Kasumi-1 (cell line): ENCODE data around the gene UBE2I.

Experiments used
- DNase-seq, 2 experiments: peaks; one replicate each; lab custom pipeline; 2025; lab: John Stamatoyannopoulos, UW

The UBE2I gene

GRCh38 chr16:1343428-1344242 lies 34.2 kb downstream of the UBE2I start:
- DNase-seq: no peak

GRCh38 chr16:1344499-1344898 lies 35.1 kb downstream of the UBE2I start:
- no peak for DNase-seq

DNA sequence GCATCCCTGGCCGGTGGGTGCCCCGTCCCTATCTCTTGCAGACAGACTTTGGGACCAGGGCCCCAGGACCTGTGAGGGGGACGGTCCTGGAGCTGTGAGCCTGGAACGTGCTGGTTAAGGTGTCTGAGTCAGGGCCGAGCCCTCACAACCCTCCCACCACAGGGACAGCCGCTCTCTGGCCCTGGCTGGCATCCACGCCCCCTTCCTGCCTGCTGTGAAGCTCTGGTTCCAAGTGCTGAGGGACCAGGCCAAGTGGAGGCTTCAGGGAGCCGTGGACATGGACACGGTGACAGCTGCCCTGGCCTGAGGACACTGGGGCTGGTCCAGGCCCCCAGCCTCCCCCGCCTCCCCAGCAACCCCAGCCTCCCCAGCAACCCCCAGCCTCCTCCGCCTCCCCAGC lies 35.7 kb downstream of the UBE2I start:
- no peak for DNase-seq

- DNase-seq: no peak
Measured at GRCh38 chr16:1345651-1346421, 36.4 kb downstream of the UBE2I start.

GRCh38 chr16:1346422-1347285 lies 37.2 kb downstream of the UBE2I start:
- no peak for DNase-seq

DNA sequence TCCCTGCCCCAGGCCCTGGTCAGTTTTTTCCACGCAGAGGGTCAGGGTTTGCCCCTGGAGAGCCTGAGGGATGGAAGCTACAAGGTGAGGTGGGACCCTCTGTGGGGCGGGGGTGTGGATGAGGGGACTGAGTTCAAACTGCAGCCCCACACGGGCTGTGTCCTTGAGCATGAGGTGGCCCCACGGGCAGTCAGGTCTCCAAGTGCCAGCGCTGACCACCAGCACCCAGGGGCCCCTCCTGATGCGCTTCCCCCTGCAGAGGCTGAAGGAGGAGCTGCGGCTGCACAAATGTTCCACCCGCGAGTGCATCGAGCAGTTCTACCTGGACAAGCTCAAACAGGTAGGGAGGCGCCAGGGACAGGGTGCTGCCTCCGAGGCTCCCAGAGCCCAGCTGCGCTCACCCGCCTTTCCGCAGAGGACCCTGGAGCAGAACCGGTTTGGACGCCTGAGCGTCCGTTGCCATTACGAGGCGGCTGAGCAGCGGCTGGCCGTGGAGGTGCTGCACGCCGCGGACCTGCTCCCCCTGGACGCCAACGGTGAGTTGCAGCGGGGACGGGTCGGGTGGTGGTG lies 37.9 kb downstream of the UBE2I start:
- DNase-seq: no peak

DNA sequence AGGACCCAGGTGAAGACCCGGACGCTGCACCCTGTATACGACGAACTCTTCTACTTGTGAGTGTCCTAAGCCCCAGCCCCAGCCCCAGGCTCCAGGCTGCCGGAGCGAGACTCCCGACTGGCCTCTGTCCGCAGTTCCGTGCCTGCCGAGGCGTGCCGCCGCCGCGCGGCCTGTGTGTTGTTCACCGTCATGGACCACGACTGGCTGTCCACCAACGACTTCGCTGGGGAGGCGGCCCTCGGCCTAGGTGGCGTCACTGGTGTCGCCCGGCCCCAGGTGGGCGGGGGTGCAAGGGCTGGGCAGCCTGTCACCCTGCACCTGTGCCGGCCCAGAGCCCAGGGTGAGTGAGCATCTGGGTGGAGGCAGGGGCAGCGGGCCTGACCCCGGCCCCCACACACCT lies 38.5 kb downstream of the UBE2I start:
- no peak for DNase-seq

DNA sequence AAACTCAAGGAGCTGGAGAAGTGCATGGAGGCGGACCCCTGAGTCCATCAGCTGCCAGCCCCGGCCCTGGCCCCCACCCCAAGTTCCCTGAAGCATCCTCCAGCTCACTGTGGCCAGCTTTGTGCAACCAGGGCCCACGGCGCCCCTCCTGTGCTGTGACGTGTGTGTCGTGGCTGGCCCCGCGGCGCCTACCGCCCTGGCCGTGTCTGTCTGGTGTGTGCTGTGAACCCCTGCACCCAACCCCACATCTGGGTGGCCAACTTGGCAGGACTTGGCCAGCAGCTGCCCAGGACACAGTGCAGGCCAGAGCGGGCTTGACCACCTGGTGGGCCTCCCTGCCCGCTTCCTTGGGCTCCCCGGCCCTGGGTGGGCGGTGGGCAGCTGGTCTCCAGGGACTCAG lies 39.0 kb downstream of the UBE2I start:
- no peak for DNase-seq

DNA sequence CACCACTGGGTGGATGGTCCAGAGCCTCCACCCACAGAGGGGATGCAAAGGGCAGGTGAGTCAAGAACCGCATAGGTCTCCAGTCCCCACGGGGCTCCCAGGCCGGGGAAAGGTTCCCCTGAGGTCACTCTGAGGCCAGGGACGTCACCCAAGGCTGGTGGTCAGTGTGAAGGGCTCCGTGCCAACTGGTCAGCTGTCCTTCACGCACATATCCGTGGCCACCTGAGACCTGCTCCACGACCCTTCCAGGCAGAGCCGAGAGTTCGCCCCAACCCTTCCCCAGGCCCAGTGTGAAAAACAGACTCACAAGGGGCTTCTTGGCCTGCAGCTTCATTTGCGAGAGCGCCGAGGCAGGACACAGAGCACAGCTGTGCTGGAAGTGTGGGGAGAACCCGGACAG lies 39.5 kb downstream of the UBE2I start:
- DNase-seq: no peak

DNA sequence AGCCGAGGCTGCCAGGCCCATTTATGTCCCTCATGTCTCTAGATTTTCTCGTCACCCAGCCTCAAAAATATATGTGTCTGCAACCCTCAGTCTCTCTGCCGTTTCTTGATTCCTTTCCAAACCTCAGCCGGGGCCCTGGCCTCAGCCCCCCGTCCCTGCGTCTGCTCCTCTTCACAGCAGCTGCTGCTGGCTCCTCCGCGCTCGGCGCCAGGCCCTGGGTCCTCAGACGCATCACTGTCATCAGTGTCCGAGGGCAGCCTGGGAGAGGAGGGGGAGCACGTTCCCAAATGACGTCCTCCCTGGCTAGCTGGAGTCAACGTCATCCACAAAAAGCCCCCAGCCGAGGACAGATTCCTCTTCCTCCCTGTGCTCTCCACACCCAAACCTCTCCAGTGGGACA lies 39.9 kb downstream of the UBE2I start:
- DNase-seq: no peak

DNA sequence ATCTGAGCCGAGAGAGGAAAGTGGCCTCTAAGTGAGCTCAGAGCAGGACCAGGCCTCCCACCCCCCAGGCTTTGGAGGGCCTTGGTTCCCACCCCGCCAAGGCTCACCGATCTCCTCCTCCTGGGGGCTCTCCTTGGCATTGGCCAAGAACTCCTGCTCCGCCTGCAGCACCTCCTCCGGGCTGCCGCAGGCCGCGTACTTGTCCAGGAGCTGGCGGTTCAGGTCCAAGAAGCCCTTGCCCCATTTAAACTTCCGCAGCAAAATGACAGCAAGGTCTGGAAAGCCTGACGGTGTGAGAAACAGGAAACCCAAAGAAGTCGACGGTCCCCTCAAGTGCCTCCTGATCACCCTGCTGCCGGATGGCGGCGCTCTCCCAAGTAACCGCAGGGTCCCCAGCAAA lies 40.5 kb downstream of the UBE2I start:
- DNase-seq: no peak

DNA sequence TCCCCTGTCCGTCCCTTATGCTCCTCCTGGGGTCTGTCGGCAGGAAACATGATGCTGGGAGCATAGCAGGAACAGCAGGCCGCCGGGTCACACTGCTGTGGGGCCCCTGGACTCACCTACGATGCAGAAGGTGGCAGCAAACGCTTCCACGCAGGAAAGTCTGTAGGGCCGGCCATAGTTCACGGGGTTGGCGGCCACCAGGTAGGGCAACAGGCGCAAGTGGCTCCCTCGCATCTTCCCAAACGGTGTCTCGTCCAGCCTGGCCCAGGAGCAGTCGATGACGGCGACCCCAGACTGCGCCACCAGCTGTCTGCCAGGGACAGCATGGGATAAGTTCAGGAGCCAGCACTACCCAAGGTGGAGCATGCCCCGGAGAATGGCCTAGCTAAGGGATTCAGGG lies 41.3 kb downstream of the UBE2I start:
- no peak for DNase-seq

- no peak for DNase-seq
Measured at GRCh38 chr16:1351215-1351581, 41.8 kb downstream of the UBE2I start.

DNA sequence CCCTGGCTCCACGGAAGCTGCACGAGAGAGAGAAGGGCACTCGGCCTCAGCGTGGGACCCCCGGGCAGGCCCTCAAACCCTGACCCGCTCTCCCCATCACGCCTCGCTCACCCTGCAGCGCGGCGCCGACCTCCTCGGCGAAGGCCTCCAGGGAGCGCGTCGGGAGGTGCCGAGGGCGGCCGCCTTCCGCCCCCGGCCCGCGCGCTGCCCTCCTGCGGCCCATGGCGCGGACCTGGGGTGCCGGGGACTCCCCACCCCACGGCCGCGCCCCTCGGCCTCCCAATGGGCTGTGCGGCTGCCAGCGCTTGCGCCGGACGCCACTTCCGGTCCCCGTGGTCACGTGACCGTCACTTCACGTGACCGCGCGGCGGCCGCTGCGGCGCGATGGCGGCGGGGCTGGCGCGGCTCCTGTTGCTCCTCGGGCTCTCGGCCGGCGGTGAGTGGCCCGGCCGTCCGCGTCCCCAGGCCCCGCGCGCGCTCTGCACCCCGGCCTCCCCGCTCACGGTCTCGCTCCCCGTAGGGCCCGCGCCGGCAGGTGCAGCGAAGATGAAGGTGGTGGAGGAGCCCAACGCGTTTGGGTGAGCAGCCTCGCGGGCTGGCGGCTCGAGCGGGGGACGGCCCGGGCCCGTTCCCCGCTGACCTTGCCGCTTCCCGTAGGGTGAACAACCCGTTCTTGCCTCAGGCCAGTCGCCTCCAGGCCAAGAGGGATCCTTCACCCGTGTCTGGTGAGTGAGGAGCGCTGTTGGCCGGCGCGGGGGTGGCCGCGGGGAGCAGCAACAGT lies 42.3 kb downstream of the UBE2I start, which contains the start of the genes GNPTG and TSR3:
Gene GNPTG, plus strand, starts transcription at position 350 of the 781 bp plus-strand sequence. Its CDS starts 35 bp downstream, at position 385.
Gene TSR3, minus strand, starts transcription at position 297 of the 781 bp plus-strand sequence. Its CDS starts 74 bp downstream, at position 223.
- DNase-seq: peak; percentile 3 to 17

- no peak for DNase-seq
Measured at GRCh38 chr16:1354815-1355540, 45.5 kb downstream of the UBE2I start.

DNA sequence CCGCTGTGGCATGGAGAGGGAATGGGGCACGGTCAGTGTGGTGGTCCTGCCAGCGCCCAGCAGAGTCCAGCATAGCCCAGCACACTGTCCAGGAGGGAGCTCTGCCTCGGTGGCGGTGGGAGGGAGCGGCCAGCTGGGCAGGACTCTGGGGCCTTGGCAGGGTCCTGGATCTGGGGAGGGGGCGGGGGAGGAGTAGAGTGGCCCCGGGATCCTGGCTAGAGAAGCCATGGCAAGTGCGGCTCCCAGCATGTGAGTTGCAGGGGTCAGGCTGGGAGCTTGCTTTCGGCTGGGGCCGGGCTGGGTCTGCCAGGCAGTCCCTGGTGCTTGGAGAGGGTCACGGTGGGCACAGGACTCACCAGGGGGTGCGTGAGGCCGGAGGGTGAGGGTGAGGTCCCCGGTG lies 46.2 kb downstream of the UBE2I start:
- no peak for DNase-seq

DNA sequence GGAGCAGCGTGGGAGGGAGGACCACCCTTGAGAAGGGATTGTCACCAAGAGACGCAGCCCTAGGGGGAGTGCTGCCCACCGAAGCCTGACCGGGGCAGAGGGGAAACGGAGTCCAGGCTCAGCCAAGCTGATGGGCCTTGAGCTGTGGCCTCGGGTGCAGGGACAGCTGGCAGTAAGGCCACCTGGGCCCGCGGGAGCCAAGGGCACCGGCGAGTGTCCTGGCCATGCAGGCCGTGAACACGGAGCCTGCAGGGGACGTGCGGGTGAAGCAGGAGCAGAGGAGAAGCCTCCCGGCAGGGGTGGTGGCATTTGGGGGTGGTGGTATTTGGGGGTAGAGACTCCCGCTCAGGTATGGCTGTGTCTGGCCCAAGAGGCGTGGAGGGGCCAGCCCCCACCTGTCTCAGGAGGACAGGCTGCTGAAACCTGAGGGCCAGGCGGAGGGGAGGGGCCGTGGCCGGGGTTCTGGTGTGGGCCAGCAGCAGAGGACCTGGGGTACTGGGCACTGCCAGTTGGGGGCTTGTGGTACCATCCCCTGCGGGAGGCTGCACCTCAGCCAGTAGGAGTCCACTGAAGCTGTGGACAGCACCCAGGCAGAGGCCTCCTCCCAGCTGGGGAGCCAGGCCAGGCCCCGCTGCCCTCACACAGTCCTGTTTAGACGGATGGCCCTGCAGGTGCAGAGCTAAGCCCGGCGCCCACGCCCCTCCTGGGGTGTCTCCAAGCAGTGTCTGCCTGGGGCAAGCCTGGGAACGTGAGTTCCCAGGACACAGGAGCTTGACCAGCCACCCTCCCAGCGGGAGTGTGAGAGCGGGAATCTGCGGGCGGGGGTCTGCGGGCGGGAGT lies 46.8 kb downstream of the UBE2I start:
- DNase-seq: no peak

- no peak for DNase-seq
Measured at GRCh38 chr16:1357906-1358566, 48.6 kb downstream of the UBE2I start.
